Measurements from ENCODE around the gene HMCN2.
"Not testable (repeated sequence)": the region's sequence is repeated elsewhere in the genome, so short reads cannot be mapped to it uniquely, and the experiment has no call there.

HMCN2 gene

DNA sequence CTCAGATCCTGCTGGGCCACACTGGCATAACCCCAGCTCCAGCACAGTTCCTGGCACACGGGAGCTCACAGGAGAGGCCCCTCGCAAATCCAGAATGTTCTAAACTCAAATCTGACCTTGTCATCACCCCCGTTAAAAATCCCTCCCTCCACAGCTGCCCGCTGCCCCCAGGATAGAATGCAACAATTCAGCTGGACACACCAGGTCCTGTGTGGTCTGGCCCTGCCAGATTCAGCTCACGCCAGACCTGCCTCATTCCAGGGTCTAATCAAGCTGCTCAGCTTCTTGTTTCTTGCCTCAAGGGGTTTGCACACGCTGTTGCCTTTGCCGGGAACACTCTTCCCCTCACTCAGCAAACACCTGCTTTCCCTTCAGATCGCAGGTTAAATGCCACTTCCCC, 134.2 kb downstream of the HMCN2 start:
- no peak for DNase-seq

DNA sequence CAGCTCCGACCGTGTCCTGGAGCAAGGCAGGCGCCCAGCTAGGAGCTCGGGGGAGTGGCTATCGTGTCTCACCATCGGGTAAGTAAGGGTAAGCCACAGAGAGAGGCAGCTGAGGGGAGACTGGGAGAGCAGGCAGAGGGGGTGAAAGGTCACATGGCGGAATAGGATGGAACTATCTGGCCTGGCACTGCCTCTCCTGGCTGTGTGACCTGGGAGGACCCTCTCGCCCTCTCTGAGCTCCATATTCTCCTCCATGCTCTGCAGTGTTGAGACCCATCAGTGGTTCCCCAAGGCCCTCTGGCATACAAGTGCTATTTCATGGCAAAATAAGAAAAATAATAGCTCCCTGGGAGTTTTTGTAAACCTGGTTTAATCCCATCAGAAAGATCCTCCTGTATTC, 135.3 kb downstream of the HMCN2 start:
- no peak for DNase-seq

DNA sequence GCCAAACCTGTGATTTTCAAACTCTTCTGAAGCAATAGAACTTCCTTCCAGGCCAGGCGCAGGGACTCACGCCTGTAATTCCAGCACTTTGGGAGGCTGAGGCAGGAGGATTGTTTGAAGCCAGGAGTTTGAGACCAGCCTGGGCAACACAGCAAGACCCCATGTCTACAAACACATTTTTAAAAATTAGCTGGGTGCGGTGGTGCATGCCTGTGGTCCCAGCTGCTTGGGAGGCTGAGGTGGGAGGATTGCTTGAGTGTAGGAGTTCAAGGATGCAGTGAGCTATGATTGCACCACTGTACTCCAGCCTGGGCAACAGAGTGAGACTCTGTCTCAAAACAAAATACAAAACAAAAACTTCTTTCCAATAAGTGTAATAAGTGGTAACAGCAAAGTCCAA, 136.2 kb downstream of the HMCN2 start:
- DNase-seq: not testable (repeated sequence)

DNA sequence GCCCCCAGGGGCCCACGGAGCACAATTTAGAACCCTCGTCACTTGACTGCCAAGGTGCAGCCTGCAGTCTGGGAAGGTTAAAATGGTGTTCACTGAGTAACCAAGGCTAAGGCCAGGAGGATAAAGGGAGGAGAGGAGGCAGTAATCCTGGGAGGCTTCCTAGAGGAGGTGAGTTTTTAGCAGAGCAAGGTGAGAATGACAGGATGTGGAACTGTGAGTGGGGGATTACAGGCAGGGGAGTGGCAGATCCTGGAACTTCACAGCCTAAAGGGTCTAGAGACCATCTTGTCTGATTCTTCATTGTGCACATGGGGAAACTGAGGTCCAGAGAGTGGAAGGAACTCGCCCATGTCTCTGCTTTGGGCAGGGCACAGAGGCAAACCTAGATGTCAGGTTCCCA, 136.7 kb downstream of the HMCN2 start:
- no peak for DNase-seq

DNA sequence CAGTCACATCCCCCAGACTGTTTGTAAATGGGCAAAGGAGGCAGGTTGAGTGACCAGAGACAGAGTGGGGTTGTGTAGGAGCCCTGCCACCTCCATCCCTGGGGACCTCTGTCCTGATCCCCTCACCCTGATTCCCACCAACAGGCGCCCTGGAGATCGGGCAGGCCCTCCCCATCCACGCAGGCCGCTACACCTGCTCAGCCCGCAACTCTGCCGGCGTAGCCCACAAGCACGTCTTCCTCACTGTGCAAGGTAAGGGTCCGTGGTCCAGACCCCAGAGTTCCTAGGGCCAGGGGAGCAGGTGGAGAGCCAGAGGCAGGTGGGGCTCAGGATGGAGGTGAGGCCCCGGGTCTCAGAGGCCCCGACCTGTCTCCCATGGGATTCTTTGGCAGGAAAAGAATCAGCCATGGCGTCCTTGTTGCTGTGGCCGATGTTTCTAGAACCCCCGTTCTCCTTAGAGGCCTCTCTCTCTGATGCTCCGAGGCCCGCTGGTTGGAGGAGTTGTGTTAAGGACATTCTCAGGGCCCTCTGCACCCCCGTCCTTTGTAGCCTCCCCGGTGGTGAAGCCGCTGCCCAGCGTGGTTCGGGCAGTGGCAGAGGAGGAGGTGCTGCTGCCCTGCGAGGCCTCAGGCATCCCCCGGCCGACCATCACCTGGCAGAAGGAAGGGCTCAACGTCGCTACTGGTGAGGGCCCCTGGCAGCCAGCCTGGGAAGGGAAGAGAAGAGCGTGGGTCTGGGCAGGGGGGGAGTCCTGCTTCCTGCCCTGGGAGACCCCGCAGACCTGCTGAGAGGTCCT, 137.3 kb downstream of the HMCN2 start:
- DNase-seq: no peak

DNA sequence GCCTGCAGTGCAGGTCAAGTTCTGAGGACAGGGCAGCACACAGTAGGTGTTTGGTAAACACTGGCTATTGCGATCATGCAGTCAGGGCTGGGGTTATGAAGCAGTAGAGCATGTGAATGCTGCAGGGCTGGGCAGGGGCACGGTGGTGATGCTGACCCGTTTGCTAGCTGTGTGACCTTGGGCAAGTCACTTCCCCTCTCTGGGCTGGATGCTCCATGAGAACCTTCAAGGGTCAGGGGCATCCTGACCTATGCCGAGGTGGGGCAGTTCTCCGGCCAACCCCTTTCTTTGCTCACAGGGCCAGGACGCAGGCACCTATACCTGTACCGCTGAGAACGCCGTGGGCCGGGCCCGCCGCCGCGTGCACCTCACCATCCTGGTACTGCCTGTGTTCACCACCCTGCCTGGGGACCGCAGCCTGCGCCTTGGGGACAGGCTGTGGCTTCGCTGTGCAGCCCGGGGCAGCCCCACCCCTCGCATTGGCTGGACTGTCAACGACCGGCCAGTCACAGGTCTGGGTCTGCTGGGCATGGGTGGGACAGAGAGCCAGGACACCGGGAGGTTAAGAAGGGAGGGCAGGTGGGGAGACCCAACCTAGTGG, 140.2 kb downstream of the HMCN2 start:
- no peak for DNase-seq

DNA sequence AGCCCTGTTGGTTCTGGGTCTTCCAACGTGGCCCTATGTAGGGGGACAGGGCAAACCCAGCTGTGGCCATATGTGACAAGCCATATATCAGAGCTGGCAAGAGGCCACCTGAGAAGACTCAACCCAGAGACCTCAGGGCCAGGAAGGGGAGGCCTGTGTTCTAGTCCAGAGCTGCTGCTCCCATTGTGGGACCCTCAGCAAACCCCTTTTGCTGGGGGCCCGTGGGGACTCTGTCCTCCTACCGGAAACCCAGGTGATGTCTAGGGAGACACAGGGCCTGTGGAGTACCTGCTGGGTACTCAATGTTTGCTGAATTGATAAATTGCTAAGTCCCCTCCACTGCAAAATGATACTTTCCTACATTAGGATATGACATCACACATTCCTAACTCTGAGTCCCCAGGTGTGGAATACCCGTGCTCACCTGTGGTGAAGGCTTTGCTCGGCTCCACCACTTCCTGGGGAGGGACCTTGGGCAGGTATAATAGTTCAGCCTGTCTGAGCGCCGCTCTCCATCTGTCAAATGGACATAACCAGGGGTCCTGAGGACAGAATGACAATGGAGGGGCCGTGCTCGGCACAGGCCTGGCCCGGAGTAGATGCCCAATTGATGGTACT, 140.8 kb downstream of the HMCN2 start:
- no peak for DNase-seq

DNA sequence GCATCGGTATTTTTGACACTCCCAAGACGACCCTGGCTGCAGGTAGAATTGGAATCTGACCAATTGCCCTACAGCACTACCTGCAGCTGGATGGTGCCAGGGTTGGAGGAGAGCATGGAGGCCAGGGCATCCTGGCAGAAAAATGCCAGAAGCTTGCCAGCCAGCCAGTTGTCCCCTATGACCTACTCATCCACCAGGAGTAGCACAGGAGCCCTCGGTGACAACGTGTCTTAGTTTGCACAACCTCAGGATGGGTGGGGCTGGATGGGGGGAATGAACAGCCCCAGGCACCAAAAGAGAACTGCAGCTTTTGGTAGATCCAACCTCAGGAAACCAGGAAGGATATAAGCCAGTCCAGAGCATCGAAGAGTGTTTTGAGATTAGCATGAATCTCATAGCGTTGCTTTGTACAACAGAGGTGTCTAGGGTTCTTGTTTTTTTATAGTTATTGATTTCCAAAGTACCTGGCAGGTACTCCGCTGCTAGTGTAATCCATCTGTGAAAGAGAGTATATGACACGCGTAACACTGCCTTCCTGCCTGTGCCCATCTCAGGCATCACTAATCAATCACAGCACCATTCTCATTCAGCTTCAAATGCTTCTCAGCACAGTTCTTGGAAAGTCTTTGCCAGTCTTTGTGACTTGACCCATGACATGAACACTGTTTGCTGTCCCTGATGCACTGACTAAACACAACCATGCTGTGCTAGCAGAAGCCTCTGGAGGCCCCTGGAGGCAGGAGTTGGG, 142.5 kb downstream of the HMCN2 start:
- no peak for DNase-seq

DNA sequence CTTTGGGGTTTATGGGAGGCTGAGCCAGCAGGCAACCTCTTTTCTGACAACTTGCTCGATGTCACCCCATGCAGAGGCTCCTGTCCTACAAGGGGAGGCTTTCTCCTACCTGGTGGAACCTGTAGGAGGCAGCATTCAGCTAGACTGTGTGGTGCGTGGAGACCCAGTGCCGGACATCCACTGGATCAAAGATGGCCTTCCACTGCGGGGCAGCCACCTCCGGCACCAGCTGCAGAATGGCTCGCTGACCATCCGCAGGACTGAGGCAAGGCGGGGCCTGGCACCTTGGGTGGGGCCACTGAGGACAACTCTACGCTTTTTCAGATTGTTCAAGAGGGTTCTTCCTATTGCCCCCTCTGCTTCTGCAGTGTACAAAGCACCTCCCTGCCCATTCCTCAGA, 143.1 kb downstream of the HMCN2 start:
- no peak for DNase-seq

DNA sequence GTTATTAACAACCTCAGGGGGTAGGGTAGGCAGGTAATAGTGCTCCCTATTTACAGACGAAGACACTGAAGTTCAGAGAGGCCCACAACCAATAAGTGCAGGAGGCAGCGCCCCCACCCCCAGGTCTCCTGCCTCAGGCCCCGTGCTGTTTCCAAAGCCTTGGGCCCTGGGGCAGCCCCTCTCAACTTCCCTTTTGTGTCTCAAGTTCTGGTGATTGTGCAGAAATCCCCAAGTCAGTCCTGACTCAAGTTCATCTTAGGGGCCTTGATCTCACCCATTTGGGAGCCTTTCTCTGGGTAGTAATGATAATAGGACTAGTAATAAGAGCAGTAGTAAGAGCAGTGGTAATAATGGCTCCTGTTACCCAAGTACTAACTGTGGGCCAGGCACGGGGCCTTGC, 143.7 kb downstream of the HMCN2 start:
- no peak for DNase-seq

DNA sequence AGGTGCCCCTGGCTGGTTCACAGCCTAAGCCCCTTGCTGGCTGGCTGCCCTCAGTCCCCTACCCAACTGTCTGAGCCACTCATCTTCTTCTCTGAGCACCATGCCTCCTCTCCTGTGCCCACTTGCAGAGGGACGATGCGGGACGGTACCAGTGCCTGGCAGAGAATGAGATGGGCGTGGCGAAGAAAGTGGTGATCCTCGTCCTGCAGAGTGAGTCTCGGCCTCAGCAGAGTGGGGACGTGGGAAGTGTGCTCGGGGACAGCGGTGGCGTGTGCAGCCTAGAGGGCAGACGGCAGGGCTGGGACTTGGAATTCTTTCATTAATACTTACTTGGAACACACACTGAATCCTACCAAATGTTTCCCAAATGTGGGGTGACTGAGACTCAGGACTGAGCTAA, 144.9 kb downstream of the HMCN2 start:
- no peak for DNase-seq

DNA sequence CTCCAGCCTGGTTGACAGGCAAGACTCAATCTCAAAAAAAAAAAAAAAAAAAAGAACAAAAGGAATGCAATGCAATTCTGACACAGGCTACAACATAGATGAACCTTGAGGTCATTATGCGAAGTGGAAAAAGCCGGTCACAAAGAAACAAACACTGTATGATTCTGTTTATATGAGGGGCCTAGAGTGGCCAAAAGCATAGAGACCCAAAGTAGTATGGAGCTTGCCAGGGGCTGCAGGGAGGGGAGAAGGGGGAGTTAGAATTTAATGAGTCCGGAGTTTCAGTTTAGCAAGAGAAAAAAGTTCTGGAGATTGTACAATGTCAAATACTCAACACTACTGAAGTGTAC, 146.0 kb downstream of the HMCN2 start:
- no peak for DNase-seq

DNA sequence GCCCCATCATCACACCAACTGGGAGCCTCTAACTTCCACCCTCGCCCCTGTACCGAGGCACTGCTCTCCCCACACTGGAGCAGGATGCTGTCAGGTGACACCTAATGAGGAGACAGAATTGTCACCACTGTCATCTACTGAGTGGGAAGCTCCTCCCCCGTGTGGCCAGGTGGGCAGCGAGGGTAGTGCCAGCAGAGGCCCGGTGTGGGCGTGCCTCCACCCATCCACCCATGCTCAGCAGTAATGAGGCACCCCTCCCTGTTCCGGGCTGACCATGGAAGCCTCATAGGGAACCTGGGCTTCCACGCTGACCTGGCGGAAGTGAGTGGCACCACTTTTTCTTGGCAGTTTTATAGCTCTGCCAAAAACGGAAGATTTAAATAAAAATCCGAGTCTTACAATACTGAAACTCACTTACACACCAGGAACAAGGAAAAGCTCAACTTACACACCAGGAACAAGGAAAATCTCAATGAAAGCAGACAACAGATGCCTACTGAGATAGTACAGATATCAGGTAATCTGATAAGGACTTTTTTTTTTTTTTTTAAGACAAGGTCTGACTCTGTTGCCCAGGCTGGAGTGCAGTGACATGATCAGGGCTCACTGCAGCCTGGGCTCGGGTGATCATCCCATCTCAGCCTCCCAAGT, 148.6 kb downstream of the HMCN2 start:
- no peak for DNase-seq

DNA sequence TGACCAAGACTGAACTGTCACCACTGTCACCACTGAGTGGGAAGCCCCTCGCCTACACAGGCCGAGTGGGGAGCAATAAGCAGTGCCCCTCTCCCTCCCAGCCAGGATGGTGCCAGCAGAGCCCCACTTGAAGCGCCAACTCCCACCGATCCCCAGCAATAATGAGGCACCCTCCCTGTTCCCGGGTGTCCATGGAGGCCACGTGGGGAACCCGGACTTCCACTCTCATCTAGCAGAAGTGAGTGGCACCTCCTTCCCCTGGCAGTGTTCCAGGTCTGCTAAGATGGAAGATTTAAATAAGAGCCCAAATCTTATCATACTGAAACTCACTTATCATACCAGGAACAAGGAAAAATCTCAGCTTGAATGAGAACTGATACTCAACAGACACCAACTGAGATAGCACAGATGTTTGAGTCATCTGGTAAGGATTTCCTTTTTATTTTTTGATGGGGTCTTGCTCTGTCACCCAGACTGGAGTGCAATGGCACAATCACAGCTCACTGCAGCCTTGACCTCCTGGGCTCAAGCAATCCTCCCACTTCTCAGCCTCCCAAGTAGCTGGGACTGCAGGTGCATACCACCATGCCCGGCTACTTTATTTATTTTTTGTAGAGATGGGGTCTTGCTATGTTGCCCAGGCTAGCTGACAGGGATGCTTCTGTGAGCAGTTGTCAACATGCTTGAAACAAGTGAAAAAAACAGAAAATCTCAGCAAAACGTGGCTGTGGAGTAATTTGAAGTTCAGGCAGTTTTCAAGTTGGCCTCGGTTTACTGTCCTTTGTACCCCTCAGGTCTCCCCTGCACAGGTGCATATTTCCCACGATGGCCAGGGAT, 149.6 kb downstream of the HMCN2 start:
- DNase-seq: no peak

DNA sequence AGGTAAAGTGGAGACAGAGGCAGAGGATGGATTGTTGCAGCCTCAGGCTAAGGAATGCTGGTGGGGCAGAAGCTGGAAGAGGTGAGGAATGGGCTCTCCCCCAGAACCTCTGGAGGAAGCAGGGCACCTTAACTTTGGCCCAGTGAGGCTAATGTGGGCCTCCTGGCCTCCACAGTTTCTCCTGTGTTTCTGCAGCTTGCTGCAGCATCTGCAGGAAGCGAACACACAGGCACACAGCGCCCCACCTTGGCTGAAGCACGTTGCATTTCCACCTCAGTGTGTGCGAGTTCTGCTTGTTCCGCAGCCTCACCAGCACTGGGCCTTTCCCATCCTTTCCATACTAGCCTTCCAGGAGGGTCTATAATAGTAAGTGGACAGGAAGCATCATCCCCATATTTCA, 152.0 kb downstream of the HMCN2 start:
- DNase-seq: no peak

DNA sequence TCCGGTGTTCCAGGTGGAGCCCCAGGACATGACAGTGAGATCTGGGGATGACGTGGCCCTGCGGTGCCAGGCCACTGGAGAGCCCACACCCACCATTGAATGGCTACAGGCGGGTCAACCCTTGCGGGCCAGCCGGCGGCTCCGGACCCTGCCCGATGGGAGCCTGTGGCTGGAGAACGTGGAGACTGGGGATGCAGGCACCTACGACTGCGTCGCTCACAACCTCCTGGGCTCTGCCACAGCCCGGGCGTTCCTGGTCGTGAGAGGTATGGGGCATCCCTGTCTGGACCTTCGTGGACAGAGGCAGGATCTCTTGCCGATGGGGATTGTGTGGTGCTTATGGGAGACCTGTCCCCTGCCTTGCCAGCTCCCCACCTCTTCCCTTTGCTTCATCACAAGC, 153.2 kb downstream of the HMCN2 start:
- no peak for DNase-seq

DNA sequence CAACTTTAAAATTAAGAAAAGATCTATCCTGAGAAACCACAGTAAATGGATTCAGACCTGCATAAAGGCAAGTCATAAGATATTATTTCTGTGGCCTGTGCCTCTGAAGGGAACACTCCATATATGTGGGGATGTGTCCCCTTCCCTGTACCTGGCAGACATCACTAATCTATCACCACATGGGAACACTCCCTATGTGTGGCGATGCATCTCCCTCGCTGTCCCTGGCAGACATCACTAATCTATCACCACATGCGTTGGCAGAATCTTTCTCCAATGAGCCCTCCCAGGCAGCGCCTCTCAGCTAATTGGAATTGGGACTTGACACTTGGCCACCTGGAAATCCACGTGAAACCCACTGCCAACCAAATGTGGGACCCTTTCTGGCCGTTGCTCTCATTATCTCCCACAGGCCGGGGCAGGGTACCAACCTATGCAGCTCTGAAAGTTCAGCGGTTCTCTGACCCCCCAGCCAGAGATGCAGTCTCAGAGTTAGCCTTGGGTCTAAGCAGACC, 154.0 kb downstream of the HMCN2 start:
- no peak for DNase-seq

DNA sequence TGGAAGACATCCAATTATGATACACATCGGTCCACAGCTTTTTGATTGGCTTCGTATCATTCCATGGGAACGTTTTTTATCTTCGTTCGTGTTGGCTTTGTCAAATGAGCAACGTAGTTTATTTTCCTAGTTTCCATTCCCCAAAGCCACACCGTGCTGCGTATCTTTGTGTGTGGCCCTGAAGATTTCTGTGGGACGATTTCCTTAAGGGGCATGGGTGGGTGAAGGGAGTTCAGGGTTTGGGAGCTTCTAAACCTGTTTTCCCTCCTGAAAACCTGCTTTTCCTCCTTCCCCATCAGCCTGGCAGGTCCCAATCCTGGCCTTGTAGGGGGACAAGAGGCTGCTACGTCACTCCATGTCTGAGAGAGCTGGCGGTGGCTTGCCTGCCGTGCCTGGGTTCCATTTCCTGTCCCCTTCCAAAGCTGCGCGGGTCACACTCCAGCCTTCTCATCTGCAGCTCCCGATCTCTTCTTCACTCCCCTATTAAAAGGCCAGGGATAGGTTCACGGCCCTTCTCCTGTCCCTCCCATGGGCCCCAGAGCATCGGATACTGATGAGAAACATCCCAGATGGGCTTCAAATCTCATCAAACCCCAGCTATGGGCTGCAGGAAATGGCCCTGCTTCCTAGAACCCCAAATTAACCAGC, 155.7 kb downstream of the HMCN2 start:
- DNase-seq: no peak

DNA sequence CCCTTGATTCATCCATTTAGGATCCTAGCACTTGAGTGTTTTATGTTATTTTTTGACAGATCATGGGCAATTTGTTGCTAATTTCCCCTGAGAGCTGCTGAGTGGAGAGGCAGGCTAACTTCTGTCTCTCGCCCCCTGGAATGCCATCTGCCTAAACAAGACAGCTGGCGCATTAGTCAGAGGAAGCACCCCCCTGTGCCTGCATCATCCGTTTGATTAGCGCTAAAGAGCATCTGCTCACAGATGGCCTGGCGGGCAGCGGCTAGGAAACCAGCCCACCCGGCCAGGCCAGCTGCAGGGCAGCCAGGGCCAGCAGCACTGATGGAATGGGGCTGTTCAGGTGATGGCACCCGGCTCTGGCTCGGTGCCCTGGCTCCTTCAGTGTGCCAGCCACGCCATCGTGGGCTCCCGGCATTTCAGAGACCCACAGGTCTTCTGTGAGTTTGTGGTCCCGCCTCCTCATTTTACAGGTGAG, 156.3 kb downstream of the HMCN2 start:
- DNase-seq: no peak

DNA sequence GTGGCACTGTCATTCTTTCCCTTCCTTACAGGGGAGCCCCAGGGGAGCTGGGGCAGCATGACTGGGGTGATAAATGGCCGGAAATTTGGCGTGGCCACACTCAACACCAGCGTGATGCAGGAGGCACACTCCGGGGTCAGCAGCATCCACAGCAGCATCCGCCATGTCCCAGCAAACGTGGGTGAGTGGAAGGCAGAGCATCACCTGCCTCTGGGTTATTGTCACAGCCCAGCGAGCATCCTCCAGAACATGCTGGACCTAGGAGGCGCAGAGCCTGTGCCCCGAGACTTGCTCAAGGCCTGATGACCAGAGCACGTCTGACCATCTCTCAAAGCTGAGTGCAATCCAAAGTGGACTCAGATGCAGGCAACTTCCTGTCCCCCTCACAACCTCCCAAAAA, 157.0 kb downstream of the HMCN2 start:
- DNase-seq: no peak

DNA sequence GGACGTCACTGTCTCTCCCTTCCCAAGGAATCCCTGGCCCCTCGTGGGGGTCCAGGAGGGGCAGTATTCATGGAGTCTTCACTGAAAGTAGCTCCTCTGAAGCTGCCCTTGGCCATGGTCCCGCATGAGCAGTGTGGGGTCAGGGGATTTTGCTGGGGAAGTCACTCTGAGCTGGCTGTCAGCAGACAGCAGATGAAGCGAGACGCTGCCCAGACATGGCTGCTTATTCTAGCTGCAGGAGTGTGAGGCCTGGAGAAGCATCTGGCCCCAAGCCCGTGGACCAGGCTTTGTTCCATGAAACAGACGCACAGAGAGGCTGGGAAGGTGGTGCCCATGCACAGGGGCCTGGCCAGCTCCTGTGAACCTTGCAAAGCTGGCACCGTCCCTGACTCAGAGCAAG, 157.7 kb downstream of the HMCN2 start:
- DNase-seq: no peak
